OCI-LY3 (cell line): Measurements from ENCODE around the gene KRTAP5-3.

Experiments
- H2AFZ ChIP-seq: fragments of 200-600, 300-600 bp; shearing (Covaris generic); 2 replicates; pipeline ENCODE4 v1.6.0; 2014; ENCODE audit warnings: antibody characterized with exemption, low read depth, low read length
- H3K27ac ChIP-seq: fragments of 200-600, 300-600 bp; sonication (generic); 2 replicates; pipeline ENCODE4 v1.5.1; 2014; ENCODE audit warnings: mild to moderate bottlenecking, low read length, moderate library complexity, mixed read lengths
- H3K27me3 ChIP-seq: fragments of 200-600, 300-600 bp; sonication (generic); 2 replicates; pipeline ENCODE4 v1.6.1; 2014; ENCODE audit warnings: low read depth, low read length, mixed read lengths
- H3K36me3 ChIP-seq: fragments of 200-600, 300-600 bp; sonication (generic); replicated peaks from 2 replicates; pipeline ENCODE3; 2014; ENCODE audit warnings: low read depth, low read length, mixed read lengths
- H3K4me1 ChIP-seq: fragments of 300-600, 200-600 bp; sonication (generic); 2 replicates; pipeline ENCODE4 v1.6.1; 2014; ENCODE audit warnings: low read length, mixed read lengths
- H3K4me2 ChIP-seq: fragments of 200-600, 300-600 bp; sonication (generic); 2 replicates; pipeline ENCODE4 v1.6.1; 2014; ENCODE audit warnings: low read length, mixed read lengths
- H3K4me3 ChIP-seq: fragments of 300-600, 200-600 bp; sonication (generic); 2 replicates; pipeline ENCODE4 v1.5.1; 2014; ENCODE audit warnings: antibody characterized with exemption, mild to moderate bottlenecking, low read length, moderate library complexity
- H3K79me2 ChIP-seq: fragments of 300-600, 200-600 bp; shearing (Covaris generic); 2 replicates; pipeline ENCODE4 v1.6.1; 2014; ENCODE audit warnings: mild to moderate bottlenecking, low read length, mixed read lengths
- H3K9ac ChIP-seq: fragments of 300-600, 200-600 bp; shearing (Covaris generic); 2 replicates; pipeline ENCODE4 v1.6.0; 2014; ENCODE audit warnings: mild to moderate bottlenecking, low read length, moderate library complexity
- H3K9me3 ChIP-seq: fragments of 200-600, 300-600 bp; shearing (Covaris generic); 2 replicates; pipeline ENCODE4 v1.6.1; 2014; ENCODE audit warnings: low read length, mixed read lengths; ENCODE audit not compliant: insufficient read depth
- H4K20me1 ChIP-seq: fragments of 200-600, 300-600 bp; sonication (generic); 2 replicates; pipeline ENCODE4 v1.6.1; 2016; ENCODE audit warnings: low read length, mixed read lengths; ENCODE audit not compliant: insufficient read depth
- EZH2phosphoT487 ChIP-seq: fragments of 200-600 bp; shearing (Covaris generic); IDR thresholded peaks from 2 replicates; pipeline ENCODE4 v1.6.1; 2018; ENCODE audit warnings: antibody characterized with exemption, mixed run types, low read depth
- TF ChIP-seq, protein P1 (sequence below): fragments of 200-600, 300-600 bp; sonication (generic); IDR thresholded peaks from 2 replicates; pipeline ENCODE4 v1.5.1; 2014; ENCODE audit warnings: antibody characterized with exemption, low read length, low read depth

The KRTAP5-3 gene

DNA sequence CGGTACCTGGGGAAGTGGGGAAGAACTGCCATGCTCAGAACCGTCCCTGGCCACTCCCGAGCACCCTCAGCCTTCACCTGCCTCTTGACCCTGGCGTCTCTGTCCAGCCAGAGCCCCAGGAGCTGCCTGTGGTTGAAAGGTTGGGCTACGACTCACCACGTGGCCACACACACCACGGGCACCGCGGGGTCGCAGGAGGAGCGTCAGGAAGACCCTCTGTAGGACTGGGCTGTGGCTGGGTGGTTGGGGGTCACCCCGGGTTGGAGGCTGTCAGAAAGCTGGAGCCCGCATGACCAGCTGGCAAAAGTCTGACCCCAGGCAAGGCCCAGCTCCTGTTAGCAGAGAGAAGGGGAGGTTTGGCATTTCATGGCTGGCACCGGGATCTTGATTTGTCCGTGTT lies 32.8 kb upstream of the KRTAP5-3 start:
- H3K4me2 ChIP-seq: no peak overlapping the region
- H3K36me3 ChIP-seq: no peaks in the 10 kb centered on the region
- no peak overlapping the region for H3K27ac ChIP-seq
- H3K4me1 ChIP-seq: peaks cover 5% of the 10 kb centered on the region; the same call in 1 of the 2 replicates
- H3K4me3 ChIP-seq: no peak overlapping the region
- no peaks in the 10 kb centered on the region for H3K79me2 ChIP-seq
- no peaks in the 10 kb centered on the region for H3K9me3 ChIP-seq
- TF ChIP-seq, protein P1, sequence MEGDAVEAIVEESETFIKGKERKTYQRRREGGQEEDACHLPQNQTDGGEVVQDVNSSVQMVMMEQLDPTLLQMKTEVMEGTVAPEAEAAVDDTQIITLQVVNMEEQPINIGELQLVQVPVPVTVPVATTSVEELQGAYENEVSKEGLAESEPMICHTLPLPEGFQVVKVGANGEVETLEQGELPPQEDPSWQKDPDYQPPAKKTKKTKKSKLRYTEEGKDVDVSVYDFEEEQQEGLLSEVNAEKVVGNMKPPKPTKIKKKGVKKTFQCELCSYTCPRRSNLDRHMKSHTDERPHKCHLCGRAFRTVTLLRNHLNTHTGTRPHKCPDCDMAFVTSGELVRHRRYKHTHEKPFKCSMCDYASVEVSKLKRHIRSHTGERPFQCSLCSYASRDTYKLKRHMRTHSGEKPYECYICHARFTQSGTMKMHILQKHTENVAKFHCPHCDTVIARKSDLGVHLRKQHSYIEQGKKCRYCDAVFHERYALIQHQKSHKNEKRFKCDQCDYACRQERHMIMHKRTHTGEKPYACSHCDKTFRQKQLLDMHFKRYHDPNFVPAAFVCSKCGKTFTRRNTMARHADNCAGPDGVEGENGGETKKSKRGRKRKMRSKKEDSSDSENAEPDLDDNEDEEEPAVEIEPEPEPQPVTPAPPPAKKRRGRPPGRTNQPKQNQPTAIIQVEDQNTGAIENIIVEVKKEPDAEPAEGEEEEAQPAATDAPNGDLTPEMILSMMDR: no peak
- no peak for TF ChIP-seq EZH2phosphoT487
- H2AFZ ChIP-seq: no peak overlapping the region
- H4K20me1 ChIP-seq: no peaks in the 10 kb centered on the region
- peaks cover 24% of the 10 kb centered on the region for H3K27me3 ChIP-seq
- H3K9ac ChIP-seq: no peak overlapping the region

DNA sequence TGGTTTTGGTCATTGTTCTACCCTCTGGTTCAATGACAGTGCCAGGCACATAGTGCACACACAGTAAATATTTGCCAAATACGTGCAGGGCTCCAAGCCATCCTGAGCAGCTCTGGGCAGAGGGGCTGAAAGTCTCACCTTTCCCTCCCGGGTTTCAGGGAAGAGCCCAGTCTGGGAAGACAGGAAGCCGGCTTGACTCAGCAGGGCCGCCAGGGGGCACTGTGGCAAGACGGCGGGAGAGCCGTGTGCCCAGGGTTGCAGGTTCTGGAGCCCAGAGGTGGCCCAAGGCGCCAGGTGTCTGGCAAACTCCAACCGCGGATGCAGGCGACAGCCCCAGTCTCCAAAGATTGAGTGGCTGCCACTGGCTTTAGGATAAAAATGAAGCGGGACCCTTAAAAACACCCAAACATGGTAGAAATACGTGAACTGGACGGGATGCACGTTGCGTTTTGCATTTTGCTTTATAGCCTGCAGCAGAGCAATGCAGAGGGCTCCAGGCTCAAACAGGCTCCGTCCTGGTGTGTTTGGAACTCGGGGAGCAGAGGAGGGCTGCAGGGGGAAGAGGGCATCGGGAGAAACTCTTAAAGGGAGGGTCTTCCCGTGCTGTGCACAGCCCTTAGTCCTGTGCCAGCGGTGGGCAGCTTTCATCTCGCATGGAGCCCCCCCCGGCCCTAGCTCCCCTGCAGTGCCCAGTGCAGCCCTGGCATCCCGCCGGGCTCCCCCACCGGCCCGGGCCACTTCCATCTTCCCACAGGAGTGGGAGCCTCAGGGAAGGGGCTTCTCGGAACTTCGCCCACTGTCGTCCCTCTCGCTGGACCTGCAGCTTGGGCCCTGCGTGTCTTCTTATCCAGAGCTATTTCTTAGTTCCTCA lies 32.0 kb upstream of the KRTAP5-3 start:
- Histone ChIP-seq H3K4me2 (no peak overlapping the region), H4K20me1 (no peaks in the 10 kb centered on the region), H3K4me1 (peaks cover 4% of the 10 kb centered on the region; the same call in 1 of the 2 replicates), H3K79me2 (no peaks in the 10 kb centered on the region), H3K36me3 (no peaks in the 10 kb centered on the region), H3K4me3 (no peak overlapping the region), H2AFZ (no peak overlapping the region), H3K27ac (no peak overlapping the region), H3K9ac (no peak overlapping the region), H3K9me3 (no peaks in the 10 kb centered on the region), H3K27me3 (peaks cover 23% of the 10 kb centered on the region; the same call in 1 of the 2 replicates)
- TF ChIP-seq, protein P1: peak; percentile 88
- TF ChIP-seq EZH2phosphoT487: no peak

DNA sequence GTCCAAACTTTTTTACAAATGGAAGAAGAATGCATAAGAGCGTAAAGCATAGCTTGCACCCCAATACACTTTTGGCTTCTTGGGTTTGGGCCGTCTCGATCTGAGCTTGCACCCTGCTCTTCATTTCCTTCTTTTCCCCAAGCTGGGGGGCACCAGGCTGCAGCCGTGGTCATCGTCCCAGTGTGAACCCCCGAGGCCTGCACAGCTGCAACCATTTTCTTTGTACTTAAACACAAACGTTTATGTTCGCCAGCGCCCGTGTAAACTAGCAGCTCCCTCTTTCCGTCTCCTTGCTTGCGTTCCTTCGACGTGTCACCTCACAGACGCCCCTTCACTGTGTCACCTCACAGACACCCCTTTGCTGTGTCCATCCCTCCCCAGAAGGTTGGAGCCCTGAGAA lies 31.4 kb upstream of the KRTAP5-3 start:
- Histone ChIP-seq H3K9me3 (no peaks in the 10 kb centered on the region), H3K27ac (no peak overlapping the region), H3K79me2 (no peaks in the 10 kb centered on the region), H3K4me3 (no peak overlapping the region), H2AFZ (no peak overlapping the region), H3K4me2 (no peak overlapping the region), H3K36me3 (no peaks in the 10 kb centered on the region), H3K4me1 (no peaks in the 10 kb centered on the region), H4K20me1 (no peaks in the 10 kb centered on the region), H3K27me3 (peaks cover 17% of the 10 kb centered on the region; the same call in 1 of the 2 replicates), H3K9ac (no peak overlapping the region)
- TF ChIP-seq, protein P1: no peak
- TF ChIP-seq EZH2phosphoT487: no peak

DNA sequence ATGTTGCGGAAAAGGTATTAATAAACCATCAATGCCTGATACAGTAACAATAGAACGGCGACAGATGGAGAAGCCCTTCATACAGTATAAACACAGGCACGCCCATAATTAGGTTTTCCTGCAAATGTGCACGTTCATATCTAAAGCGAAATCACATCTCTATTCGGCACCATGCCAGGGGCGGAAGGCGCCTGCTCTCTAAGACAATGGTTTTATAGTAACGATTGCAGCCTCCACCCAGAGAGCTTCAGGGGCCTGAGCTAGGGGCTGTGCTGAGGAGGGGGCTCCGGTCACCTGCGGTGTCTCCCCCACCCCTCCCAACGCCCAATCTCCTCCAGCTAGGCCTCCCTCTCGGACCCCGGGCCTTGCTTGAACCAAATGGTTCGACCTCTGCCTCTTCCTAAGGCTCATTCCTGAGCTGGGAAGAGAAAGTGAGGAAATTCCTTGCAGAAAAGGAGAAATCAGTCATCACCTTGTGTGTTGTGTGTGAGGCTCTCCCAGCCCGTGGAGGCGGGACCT lies 30.9 kb upstream of the KRTAP5-3 start:
- Histone ChIP-seq H3K4me3 (no peak overlapping the region), H3K36me3 (no peaks in the 10 kb centered on the region), H3K4me2 (no peak overlapping the region), H3K4me1 (no peaks in the 10 kb centered on the region), H3K9me3 (no peaks in the 10 kb centered on the region), H3K79me2 (no peaks in the 10 kb centered on the region), H3K27ac (no peak overlapping the region), H2AFZ (no peak overlapping the region), H3K9ac (no peak overlapping the region), H4K20me1 (no peaks in the 10 kb centered on the region), H3K27me3 (peaks cover 17% of the 10 kb centered on the region; the same call in 1 of the 2 replicates)
- TF ChIP-seq, protein P1: no peak
- no peak for TF ChIP-seq EZH2phosphoT487
